OCI-LY3 (cell line): ENCODE results near the gene PLEKHA6.

Experiments used
- H2AFZ ChIP-seq: fragments of 200-600, 300-600 bp; shearing (Covaris generic); 2 replicates; pipeline ENCODE4 v1.6.0; 2014; ENCODE audit warnings: antibody characterized with exemption, low read depth, low read length
- H3K27ac ChIP-seq: fragments of 200-600, 300-600 bp; sonication (generic); 2 replicates; pipeline ENCODE4 v1.5.1; 2014; ENCODE audit warnings: mild to moderate bottlenecking, low read length, moderate library complexity, mixed read lengths
- H3K27me3 ChIP-seq: fragments of 200-600, 300-600 bp; sonication (generic); 2 replicates; pipeline ENCODE4 v1.6.1; 2014; ENCODE audit warnings: low read depth, low read length, mixed read lengths
- H3K36me3 ChIP-seq: fragments of 200-600, 300-600 bp; sonication (generic); replicated peaks from 2 replicates; pipeline ENCODE3; 2014; ENCODE audit warnings: low read depth, low read length, mixed read lengths
- H3K4me1 ChIP-seq: fragments of 300-600, 200-600 bp; sonication (generic); 2 replicates; pipeline ENCODE4 v1.6.1; 2014; ENCODE audit warnings: low read length, mixed read lengths
- H3K4me2 ChIP-seq: fragments of 200-600, 300-600 bp; sonication (generic); 2 replicates; pipeline ENCODE4 v1.6.1; 2014; ENCODE audit warnings: low read length, mixed read lengths
- H3K4me3 ChIP-seq: fragments of 300-600, 200-600 bp; sonication (generic); 2 replicates; pipeline ENCODE4 v1.5.1; 2014; ENCODE audit warnings: antibody characterized with exemption, mild to moderate bottlenecking, low read length, moderate library complexity
- H3K79me2 ChIP-seq: fragments of 300-600, 200-600 bp; shearing (Covaris generic); 2 replicates; pipeline ENCODE4 v1.6.1; 2014; ENCODE audit warnings: mild to moderate bottlenecking, low read length, mixed read lengths
- H3K9ac ChIP-seq: fragments of 300-600, 200-600 bp; shearing (Covaris generic); 2 replicates; pipeline ENCODE4 v1.6.0; 2014; ENCODE audit warnings: mild to moderate bottlenecking, low read length, moderate library complexity
- H3K9me3 ChIP-seq: fragments of 200-600, 300-600 bp; shearing (Covaris generic); 2 replicates; pipeline ENCODE4 v1.6.1; 2014; ENCODE audit warnings: low read length, mixed read lengths; ENCODE audit not compliant: insufficient read depth
- H4K20me1 ChIP-seq: fragments of 200-600, 300-600 bp; sonication (generic); 2 replicates; pipeline ENCODE4 v1.6.1; 2016; ENCODE audit warnings: low read length, mixed read lengths; ENCODE audit not compliant: insufficient read depth
- EZH2phosphoT487 ChIP-seq: fragments of 200-600 bp; shearing (Covaris generic); IDR thresholded peaks from 2 replicates; pipeline ENCODE4 v1.6.1; 2018; ENCODE audit warnings: antibody characterized with exemption, mixed run types, low read depth
- TF ChIP-seq, protein P1 (sequence below): fragments of 200-600, 300-600 bp; sonication (generic); IDR thresholded peaks from 2 replicates; pipeline ENCODE4 v1.5.1; 2014; ENCODE audit warnings: antibody characterized with exemption, low read length, low read depth

The PLEKHA6 gene

DNA sequence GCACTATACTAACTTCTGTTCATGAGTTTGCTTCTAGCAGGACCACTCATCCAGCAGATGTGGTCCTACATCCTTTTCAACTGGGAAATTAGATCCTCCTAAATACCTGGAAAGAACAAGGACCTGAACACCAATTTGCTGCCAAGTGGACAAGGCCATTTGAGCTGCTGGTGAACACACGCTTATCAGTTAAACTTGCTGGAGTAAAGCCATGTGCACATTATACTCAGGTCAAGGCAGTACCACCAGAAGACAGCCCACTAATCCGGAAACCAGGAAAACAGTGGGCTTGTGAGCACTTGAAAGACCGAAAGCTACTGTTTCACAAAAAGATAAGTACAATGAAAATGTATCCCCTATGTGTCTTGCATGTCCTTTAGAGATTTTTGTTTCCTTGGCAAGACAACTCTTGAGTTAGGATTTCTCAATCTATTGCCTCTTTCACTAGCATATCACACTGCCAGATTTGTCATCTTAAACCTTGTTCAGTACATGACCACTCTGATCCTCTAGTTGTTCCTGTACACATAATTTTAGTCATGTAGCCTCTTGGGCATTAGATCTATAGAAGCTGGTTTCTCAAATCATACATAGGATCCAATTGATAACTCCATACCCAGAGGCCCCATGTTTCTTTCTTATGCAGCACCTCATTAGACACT is 189.1 kb downstream of the PLEKHA6 start:
- no peak overlapping the region for H3K4me3 ChIP-seq
- no peaks in the 10 kb centered on the region for H3K4me1 ChIP-seq
- H3K27ac ChIP-seq = no peak overlapping the region
- H3K79me2 ChIP-seq = no peaks in the 10 kb centered on the region
- TF ChIP-seq EZH2phosphoT487 = no peak
- TF ChIP-seq, protein P1, sequence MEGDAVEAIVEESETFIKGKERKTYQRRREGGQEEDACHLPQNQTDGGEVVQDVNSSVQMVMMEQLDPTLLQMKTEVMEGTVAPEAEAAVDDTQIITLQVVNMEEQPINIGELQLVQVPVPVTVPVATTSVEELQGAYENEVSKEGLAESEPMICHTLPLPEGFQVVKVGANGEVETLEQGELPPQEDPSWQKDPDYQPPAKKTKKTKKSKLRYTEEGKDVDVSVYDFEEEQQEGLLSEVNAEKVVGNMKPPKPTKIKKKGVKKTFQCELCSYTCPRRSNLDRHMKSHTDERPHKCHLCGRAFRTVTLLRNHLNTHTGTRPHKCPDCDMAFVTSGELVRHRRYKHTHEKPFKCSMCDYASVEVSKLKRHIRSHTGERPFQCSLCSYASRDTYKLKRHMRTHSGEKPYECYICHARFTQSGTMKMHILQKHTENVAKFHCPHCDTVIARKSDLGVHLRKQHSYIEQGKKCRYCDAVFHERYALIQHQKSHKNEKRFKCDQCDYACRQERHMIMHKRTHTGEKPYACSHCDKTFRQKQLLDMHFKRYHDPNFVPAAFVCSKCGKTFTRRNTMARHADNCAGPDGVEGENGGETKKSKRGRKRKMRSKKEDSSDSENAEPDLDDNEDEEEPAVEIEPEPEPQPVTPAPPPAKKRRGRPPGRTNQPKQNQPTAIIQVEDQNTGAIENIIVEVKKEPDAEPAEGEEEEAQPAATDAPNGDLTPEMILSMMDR = no peak
- peaks cover 28% of the 10 kb centered on the region for H3K9me3 ChIP-seq
- H2AFZ ChIP-seq = no peak overlapping the region
- H3K9ac ChIP-seq = no peak overlapping the region
- peaks cover 22% of the 10 kb centered on the region for H3K27me3 ChIP-seq
- no peaks in the 10 kb centered on the region for H4K20me1 ChIP-seq
- no peak overlapping the region for H3K4me2 ChIP-seq
- H3K36me3 ChIP-seq = no peaks in the 10 kb centered on the region

DNA sequence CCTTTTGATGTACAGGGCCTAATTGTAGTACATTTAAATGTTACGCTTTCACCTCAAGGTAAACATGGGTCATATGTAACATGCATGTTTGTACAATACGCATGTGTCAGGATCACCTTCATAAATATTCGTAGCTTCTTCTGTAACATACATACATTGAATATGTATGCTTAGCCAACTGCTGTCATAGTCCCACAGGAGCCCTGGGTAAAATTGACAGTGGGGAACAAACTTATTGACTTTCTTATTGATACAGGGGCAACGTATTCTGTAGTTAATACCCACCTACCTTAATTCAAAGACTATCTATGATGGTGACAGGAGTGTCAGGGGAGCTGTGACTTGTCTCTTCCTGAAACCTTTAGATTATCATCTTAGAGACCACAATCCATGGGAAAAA is 189.9 kb downstream of the PLEKHA6 start:
- Histone ChIP-seq H3K36me3 (no peaks in the 10 kb centered on the region), H3K27me3 (peaks cover 14% of the 10 kb centered on the region; the same call in 1 of the 2 replicates), H3K4me1 (no peaks in the 10 kb centered on the region), H4K20me1 (no peaks in the 10 kb centered on the region), H3K9ac (no peak overlapping the region), H3K4me2 (no peak overlapping the region), H2AFZ (no peak overlapping the region), H3K9me3 (peaks cover 28% of the 10 kb centered on the region), H3K79me2 (no peaks in the 10 kb centered on the region), H3K4me3 (no peak overlapping the region), H3K27ac (no peak overlapping the region)
- TF ChIP-seq EZH2phosphoT487 = no peak
- TF ChIP-seq, protein P1 = no peak
